GM18505 (cell line): ENCODE results near the gene ZP3.
"Not testable (repeated sequence)": the region's sequence is repeated elsewhere in the genome, so short reads cannot be mapped to it uniquely, and the experiment has no call there.

Experiments used
- ATAC-seq: cut with Tn5 transposase; IDR thresholded peaks from one replicate; pipeline ENCODE4 v1.9.1; 2021; ENCODE audit not compliant: unreplicated experiment
- POLR2A ChIP-seq: IDR thresholded peaks from 4 replicates; pipeline ENCODE4 v1.6.1; 2011; ENCODE audit warnings: borderline replicate concordance; ENCODE audit not compliant: insufficient read depth, insufficient read length; ENCODE audit errors: extremely low read depth

The ZP3 gene

GRCh38 chr7:76423666-76424412, 911 bp upstream of the ZP3 start:
- TF ChIP-seq POLR2A, result no peak
- ATAC-seq, result no peak

DNA sequence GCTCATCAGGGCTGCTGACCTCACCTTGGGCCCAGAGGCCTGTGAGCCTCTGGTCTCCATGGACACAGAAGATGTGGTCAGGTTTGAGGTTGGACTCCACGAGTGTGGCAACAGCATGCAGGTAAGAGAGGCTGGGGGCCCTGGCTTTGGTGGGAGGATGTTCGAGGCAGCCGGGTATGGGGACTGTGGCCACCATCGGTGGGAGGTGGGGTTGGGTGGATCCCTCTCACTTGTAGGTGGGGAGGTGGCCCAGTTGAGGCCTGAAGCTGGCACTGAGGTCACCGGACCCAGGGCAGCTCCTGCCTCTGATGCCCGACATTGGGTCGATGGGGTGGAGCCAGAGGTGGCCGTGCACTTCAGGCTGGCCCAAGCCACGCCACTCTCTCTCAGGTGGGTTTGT, 406 bp downstream of the ZP3 start:
- ATAC-seq, result no peak
- TF ChIP-seq POLR2A, result no peak

GRCh38 chr7:76425558-76425957, 808 bp downstream of the ZP3 start:
- not testable (repeated sequence) for ATAC-seq

GRCh38 chr7:76426246-76426645, 1.5 kb downstream of the ZP3 start:
- ATAC-seq, result no peak

DNA sequence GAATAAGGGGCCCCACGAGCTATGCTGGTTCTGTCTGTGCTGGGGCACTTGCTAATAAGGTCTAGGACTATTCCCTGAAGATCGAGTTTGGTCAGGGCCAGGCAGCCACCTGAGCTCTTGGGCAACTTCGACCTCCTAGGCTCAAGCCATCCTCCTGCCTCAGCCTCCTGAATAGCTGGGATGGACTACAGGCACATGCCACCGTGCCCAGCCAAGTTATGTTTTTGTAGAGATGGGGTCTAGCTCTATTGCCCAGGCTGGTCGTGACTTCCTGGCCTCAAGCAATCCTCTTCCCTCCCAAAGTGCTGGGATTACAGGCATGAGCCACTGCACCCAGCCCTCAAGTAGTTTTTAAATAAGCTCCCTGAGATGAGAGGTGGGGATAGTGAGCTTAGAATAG, 2.9 kb downstream of the ZP3 start:
- no peak for TF ChIP-seq POLR2A
- ATAC-seq, result no peak

More at GRCh38 chr7:76426246-76426645, 1.5 kb downstream of the ZP3 start:
- no peak for TF ChIP-seq POLR2A

- no peak for TF ChIP-seq POLR2A
- no peak for ATAC-seq
Observed at GRCh38 chr7:76428149-76428823, 3.5 kb downstream of the ZP3 start.

DNA sequence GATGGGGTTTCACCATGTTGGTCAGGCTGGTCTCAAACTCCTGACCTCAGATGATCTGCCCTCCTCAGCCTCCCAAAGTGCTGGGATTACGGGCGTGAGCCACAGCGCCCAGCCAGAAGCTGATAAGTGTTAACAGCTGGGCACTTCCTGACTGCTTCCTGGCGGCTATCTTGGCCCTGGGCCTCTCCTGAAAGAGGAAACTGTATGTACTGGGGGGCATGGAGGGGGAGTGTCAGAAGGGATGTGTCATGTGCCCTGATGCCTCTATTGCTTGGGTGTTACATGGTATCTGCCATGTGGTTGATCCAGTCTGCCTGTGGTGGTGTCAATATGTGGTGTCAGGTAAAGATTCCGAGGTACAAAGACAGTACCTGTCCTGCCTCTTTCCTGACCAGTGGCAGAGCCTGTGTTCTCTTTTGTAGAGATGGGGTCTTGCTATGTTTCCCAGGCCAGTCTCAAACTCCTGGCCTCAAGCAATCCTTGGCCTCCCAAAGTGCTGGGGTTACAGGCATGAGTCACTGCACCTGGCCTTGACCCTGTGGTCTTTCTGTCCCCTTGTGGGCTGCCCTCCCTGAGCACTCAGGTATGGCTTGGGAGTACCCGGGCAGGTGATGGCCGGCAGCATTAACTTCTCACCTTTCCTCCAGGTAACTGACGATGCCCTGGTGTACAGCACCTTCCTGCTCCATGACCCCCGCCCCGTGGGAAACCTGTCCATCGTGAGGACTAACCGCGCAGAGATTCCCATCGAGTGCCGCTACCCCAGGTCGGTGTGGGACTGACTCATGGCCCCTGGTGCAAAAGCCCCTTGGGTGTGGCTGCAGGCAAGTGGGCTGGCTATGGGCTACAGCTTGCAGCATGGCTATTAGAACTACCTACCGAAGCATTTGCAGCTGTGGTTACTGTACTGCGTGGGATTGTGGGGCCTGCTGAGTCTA, 4.4 kb downstream of the ZP3 start:
- ATAC-seq, result no peak
- TF ChIP-seq POLR2A, result no peak

DNA sequence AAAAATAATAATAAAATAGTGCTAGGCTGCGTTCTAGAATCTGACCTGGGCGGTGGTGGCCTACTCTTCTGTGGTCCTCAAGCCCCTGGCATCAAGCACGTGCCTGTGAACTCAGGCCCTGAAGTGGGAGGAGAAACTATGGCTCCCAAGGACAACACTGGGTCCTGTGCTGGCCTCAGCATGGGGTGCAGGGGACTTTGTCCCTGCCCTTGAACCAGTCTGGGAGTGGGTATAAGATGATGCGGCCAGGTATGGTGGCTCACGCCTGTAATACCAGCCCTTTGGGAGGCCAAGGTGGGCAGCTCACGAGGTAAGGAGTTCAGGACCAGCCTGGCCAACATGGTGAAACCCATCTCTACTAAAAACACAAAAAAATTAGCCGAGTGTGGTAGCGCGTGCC, 5.5 kb downstream of the ZP3 start:
- no peak for ATAC-seq
- no peak for TF ChIP-seq POLR2A

DNA sequence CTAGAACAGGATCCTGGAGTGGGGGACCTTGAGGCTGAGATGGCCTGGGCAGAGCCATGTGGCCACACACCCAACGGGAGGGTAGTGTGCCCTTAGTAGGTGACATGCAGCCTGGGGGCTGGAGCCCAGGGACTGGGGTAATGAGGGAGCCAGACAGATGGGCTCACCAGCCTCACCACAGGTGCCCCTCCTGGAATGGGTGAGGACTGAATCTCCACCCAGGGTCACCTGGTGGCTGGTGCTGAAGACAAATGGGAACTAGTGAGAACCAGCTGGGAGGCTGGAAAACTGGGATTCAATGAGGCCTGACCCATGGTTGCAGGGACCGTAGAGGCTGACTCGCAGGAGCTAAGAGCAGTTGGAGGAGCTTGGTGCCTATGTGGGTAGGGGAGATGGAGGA, 6.1 kb downstream of the ZP3 start:
- ATAC-seq, result no peak

DNA sequence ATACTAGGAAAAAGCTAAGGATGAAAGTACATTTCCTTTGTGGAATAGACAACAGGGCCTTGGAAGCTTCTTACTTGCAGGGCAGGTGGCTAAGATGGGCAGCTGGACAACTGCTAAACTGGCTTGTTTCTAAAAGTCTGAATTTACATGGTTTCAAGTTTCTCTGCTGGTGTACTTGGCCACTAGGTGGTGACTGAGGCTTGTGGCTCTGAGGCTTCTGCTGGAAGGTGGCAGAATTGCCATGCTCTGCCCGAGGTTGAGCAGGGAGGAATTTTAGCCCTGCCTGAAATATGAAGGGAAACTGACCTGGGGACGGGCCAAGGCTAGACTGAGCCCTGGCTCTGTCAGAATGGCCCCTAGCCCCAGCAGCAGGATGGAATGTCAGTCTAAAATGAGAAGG, 13.1 kb downstream of the ZP3 start:
- peak; percentile 72 for ATAC-seq

More for the DNA sequence above, 6.1 kb downstream of the ZP3 start:
- no peak for TF ChIP-seq POLR2A

DNA sequence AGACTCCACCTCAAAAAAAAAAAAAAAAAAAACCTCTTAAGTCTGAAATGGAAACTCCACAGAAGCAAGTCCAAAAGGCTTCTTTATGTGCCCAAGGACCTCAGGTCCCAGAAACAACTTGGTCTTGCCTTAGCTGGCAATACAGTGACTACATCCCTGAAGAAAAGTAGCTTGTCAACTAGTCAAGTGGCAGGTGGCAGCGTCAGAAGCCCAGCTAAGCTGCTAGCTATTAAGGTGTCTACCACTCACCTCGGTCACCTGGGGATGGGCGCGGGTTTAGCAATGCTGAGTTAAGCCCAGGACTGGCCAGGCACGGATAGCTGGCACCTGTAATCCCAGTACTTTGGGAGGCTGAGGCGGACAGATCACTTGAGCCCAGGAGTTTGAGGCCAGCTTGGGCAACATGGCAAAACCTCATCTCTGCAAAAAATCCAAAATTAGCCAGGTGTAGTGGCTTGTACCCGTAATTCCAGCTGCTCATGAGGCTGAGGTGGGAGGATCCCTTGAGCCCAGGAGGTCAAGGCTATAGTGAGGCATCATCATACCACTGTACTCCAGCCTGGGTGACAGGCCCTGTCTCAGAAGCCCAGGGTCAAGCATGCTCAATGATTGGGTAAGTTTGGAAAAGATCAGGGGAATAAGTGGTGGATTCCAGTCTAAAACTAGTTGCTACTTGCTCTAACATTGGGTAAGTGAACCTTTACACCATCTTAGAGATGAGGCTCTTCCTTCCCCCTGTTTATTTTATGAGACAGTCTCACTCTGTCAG, 14.6 kb downstream of the ZP3 start:
- ATAC-seq, result not testable (repeated sequence)

- ATAC-seq, result not testable (repeated sequence)
Observed at GRCh38 chr7:76440404-76440803, 15.7 kb downstream of the ZP3 start.

GRCh38 chr7:76441792-76442191, 17.0 kb downstream of the ZP3 start:
- ATAC-seq, result not testable (repeated sequence)

- not testable (repeated sequence) for ATAC-seq
Observed at GRCh38 chr7:76442664-76443446, 18.1 kb downstream of the ZP3 start.

GRCh38 chr7:76443846-76444245, 19.1 kb downstream of the ZP3 start:
- ATAC-seq, result not testable (repeated sequence)
